H9 (cell line): ENCODE results near the gene SMARCC2. TPM values are rescaled to one million over a fixed set of nuclear protein-coding genes. Genes with fewer than 3 reads are reported as not detected.

Experiments
- DNase-seq: peaks from one replicate; pipeline ENCODE4 v3.0.0-alpha.2; 2017
- H2AFZ ChIP-seq: one replicate; pipeline ENCODE4 v1.6.1; 2013; ENCODE audit warnings: mild to moderate bottlenecking, low read length, control low read depth, moderate library complexity
- H2AK5ac ChIP-seq: 2 replicates; pipeline ENCODE4 v1.6.1; 2013; ENCODE audit warnings: low read length, control low read depth, mixed read lengths; ENCODE audit not compliant: insufficient read length
- H2BK120ac ChIP-seq: one replicate; pipeline ENCODE4 v1.6.1; 2013; ENCODE audit warnings: low read depth, mild to moderate bottlenecking, low read length, control low read depth, inconsistent platforms; ENCODE audit not compliant: poor library complexity, severe bottlenecking
- H2BK12ac ChIP-seq: 2 replicates; pipeline ENCODE4 v1.6.1; 2013; ENCODE audit warnings: low read length, control low read depth, mixed read lengths, low read depth; ENCODE audit not compliant: insufficient read length
- H2BK15ac ChIP-seq: 2 replicates; pipeline ENCODE4 v1.6.1; 2013; ENCODE audit warnings: low read depth, low read length, control low read depth
- H2BK20ac ChIP-seq: one replicate; pipeline ENCODE4 v1.6.1; 2013; ENCODE audit warnings: low read depth, mild to moderate bottlenecking, low read length, control low read depth, inconsistent platforms; ENCODE audit not compliant: poor library complexity, severe bottlenecking
- H2BK5ac ChIP-seq: 2 replicates; pipeline ENCODE4 v1.6.1; 2013; ENCODE audit warnings: low read length, control low read depth, mixed read lengths; ENCODE audit not compliant: insufficient read length
- H3K14ac ChIP-seq: 2 replicates; pipeline ENCODE4 v1.6.1; 2013; ENCODE audit warnings: low read length, control low read depth; ENCODE audit not compliant: insufficient read depth
- H3K18ac ChIP-seq: 2 replicates; pipeline ENCODE4 v1.6.1; 2013; ENCODE audit warnings: low read depth, mild to moderate bottlenecking, mixed read lengths, low read length, control low read depth; ENCODE audit not compliant: insufficient read length
- H3K23ac ChIP-seq: 2 replicates; pipeline ENCODE4 v1.6.1; 2013; ENCODE audit warnings: low read length, control low read depth, mixed read lengths, low read depth; ENCODE audit not compliant: insufficient read length
- H3K23me2 ChIP-seq: 2 replicates; pipeline ENCODE4 v1.6.1; 2013; ENCODE audit warnings: low read depth, mild to moderate bottlenecking, mixed read lengths, low read length, control low read depth; ENCODE audit not compliant: insufficient read length, poor library complexity, severe bottlenecking
- H3K27ac ChIP-seq: 2 replicates; pipeline ENCODE4 v1.5.1; 2013; ENCODE audit warnings: low read length, control low read depth, mixed read lengths, low read depth; ENCODE audit not compliant: insufficient read length
- H3K27me3 ChIP-seq: 2 replicates; pipeline ENCODE4 v1.6.1; 2013; ENCODE audit warnings: low read length, control low read depth, inconsistent platforms; ENCODE audit not compliant: insufficient read depth
- H3K4ac ChIP-seq: 2 replicates; pipeline ENCODE4 v1.6.1; 2013; ENCODE audit warnings: low read depth, mild to moderate bottlenecking, control low read depth, inconsistent platforms, low read length, moderate library complexity
- H3K4me1 ChIP-seq: 2 replicates; pipeline ENCODE4 v1.6.1; 2013; ENCODE audit warnings: low read length, control low read depth, inconsistent platforms; ENCODE audit not compliant: insufficient read depth
- H3K4me2 ChIP-seq: 2 replicates; pipeline ENCODE4 v1.6.1; 2013; ENCODE audit warnings: low read length, control low read depth, mixed read lengths; ENCODE audit not compliant: insufficient read length, insufficient read depth
- H3K56ac ChIP-seq: 2 replicates; pipeline ENCODE4 v1.6.1; 2013; ENCODE audit warnings: low read depth, mild to moderate bottlenecking, mixed read lengths, low read length, control low read depth; ENCODE audit not compliant: insufficient read length
- H3K79me1 ChIP-seq: 2 replicates; pipeline ENCODE4 v1.6.1; 2013; ENCODE audit warnings: low read depth, mild to moderate bottlenecking, moderate library complexity, low read length, control low read depth, inconsistent platforms; ENCODE audit not compliant: insufficient read depth, poor library complexity, severe bottlenecking
- H3K79me2 ChIP-seq: 2 replicates; pipeline ENCODE4 v1.6.1; 2013; ENCODE audit warnings: low read length, control low read depth, inconsistent platforms; ENCODE audit not compliant: insufficient read depth
- H3K9ac ChIP-seq: 2 replicates; pipeline ENCODE4 v1.6.1; 2013; ENCODE audit warnings: low read length, control low read depth, mixed read lengths; ENCODE audit not compliant: insufficient read length; ENCODE audit errors: extremely low read depth
- H3K9me3 ChIP-seq: one replicate; pipeline ENCODE4 v1.6.1; 2013; ENCODE audit warnings: low read depth, low read length, inconsistent platforms; ENCODE audit not compliant: control insufficient read depth
- H3T11ph ChIP-seq: one replicate; pipeline ENCODE4 v1.6.1; 2013; ENCODE audit warnings: mild to moderate bottlenecking, low read length, control low read depth, inconsistent platforms
- H4K20me1 ChIP-seq: one replicate; pipeline ENCODE4 v1.6.1; 2013; ENCODE audit not compliant: control insufficient read depth, insufficient read length, insufficient read depth
- H4K5ac ChIP-seq: 2 replicates; pipeline ENCODE4 v1.6.1; 2013; ENCODE audit warnings: low read depth, mild to moderate bottlenecking, mixed read lengths, low read length, control low read depth; ENCODE audit not compliant: insufficient read length
- H4K8ac ChIP-seq: replicated peaks from 2 replicates; pipeline ENCODE4 v1.6.1; 2013; ENCODE audit warnings: low read length, control low read depth, mixed read lengths, low read depth; ENCODE audit not compliant: insufficient read length
- H4K91ac ChIP-seq: 2 replicates; pipeline ENCODE4 v1.6.1; 2013; ENCODE audit warnings: low read depth, mild to moderate bottlenecking, moderate library complexity, mixed read lengths, low read length, control low read depth; ENCODE audit not compliant: insufficient read length
- H3K27ac Mint-ChIP-seq, 3 experiments: 2 replicates in 2 of 3; 3 replicates in 1 of 3; pipeline ENCODE4 v1.8.0; 2020 to 2021; ENCODE audit warnings: mixed read lengths in 3 of 3, mild to moderate bottlenecking in 1 of 3, moderate library complexity in 1 of 3
- H3K27me3 Mint-ChIP-seq: 2 replicates; pipeline ENCODE4 v1.8.0; 2021; ENCODE audit warnings: low read depth, mild to moderate bottlenecking, moderate library complexity, mixed read lengths
- H3K36me3 Mint-ChIP-seq, 3 experiments: 2 replicates in 2 of 3; 3 replicates in 1 of 3; pipeline ENCODE4 v1.8.0; 2020 to 2021; ENCODE audit warnings: low read depth in 3 of 3, mixed read lengths in 3 of 3; ENCODE audit not compliant: insufficient read depth in 1 of 3
- H3K4me1 Mint-ChIP-seq, 2 experiments: 2 replicates each; pipeline ENCODE4 v1.8.0; 2020; ENCODE audit warnings: mixed read lengths in 2 of 2
- H3K4me3 Mint-ChIP-seq, 2 experiments: 2 replicates in 1 of 2; 3 replicates in 1 of 2; pipeline ENCODE4 v1.8.0; 2020 to 2021; ENCODE audit warnings: mild to moderate bottlenecking in 2 of 2, mixed read lengths in 2 of 2, moderate library complexity in 1 of 2
- H3K9me3 Mint-ChIP-seq, 2 experiments: 2 replicates in 1 of 2; 3 replicates in 1 of 2; pipeline ENCODE4 v1.8.0; 2020; ENCODE audit warnings: mild to moderate bottlenecking in 2 of 2, mixed read lengths in 2 of 2, moderate library complexity in 1 of 2
- CTCF ChIP-seq: fragments of 200-600 bp; sonication (generic); conservative IDR thresholded peaks from 3 replicates; pipeline ENCODE4 v1.8.0; 2021; ENCODE audit warnings: antibody characterized with exemption, mild to moderate bottlenecking
- WGBS: extraction: QIAGEN DNeasy Blood & Tissue Kit; methylation state at CpG from one replicate; pipeline ENCODE4 v1.1.7; 2013; ENCODE audit warnings: missing lambda C conversion rate, low lambda C conversion rate, mixed read lengths; ENCODE audit not compliant: insufficient read length; ENCODE audit errors: extremely low coverage; 5-methylcytosine and 5-hydroxymethylcytosine counted together
- total RNA-seq: library from RNA; stranded (reverse); gene quantifications from 2 replicates; pipeline ENCODE4 v1.2.1, GENCODE V29; 2021

Gene SMARCC2
- total RNA-seq, 1 experiment from 2014 or later = 86.9 TPM

GRCh38 chr12:56129942-56130495 lies 59.3 kb downstream of the SMARCC2 start:
- H3K27ac Mint-ChIP-seq = no peak overlapping the region

More at GRCh38 chr12:56129942-56130495, 59.3 kb downstream of the SMARCC2 start:
- Histone ChIP-seq H4K5ac (no peak overlapping the region), H3K27me3 (no peaks in the 10 kb centered on the region), H3K18ac (no peak overlapping the region), H2AFZ (no peak overlapping the region), H3T11ph (no peak overlapping the region), H4K8ac (no peak overlapping the region), H3K4me2 (peak overlapping the region; percentile 100), H3K9me3 (no peaks in the 10 kb centered on the region), H3K9ac (no peak overlapping the region), H3K79me1 (no peaks in the 10 kb centered on the region), H2AK5ac (no peak overlapping the region), H4K91ac (no peak overlapping the region), H3K4ac (no peak overlapping the region), H3K4me1 (no peaks in the 10 kb centered on the region), H2BK5ac (no peak overlapping the region), H2BK12ac (no peak overlapping the region), H2BK15ac (no peak overlapping the region), H3K14ac (no peak overlapping the region), H3K23me2 (peaks cover 17% of the 10 kb centered on the region), H2BK120ac (no peak overlapping the region), H3K23ac (no peak overlapping the region), H4K20me1 (no peaks in the 10 kb centered on the region), H3K27ac (no peak overlapping the region), H3K56ac (no peak overlapping the region), H3K79me2 (no peaks in the 10 kb centered on the region), H2BK20ac (no peak overlapping the region)
- WGBS = no CpG with 5 or more reads among the region's 22 CpGs
- Mint-ChIP-seq H3K4me3 (peak overlapping the region; percentile 74 to 88), H3K36me3 (peaks cover 40 to 51% (median 45%) of the 10 kb centered on the region in 3 experiments), H3K4me1 (peaks cover 26 to 27% of the 10 kb centered on the region in 2 experiments), H3K27me3 (no peaks in the 10 kb centered on the region), H3K9me3 (no peaks in the 10 kb centered on the region; a peak in 1 of 5 replicates)
- DNase-seq = no peak
- no peak for TF ChIP-seq CTCF
